Endometrium (tissue), 2 donors: Measurements from ENCODE around the gene MMP14.

Experiments used
- FAIRE-seq: peaks from 2 replicates; lab custom pipeline; 2012; peaks lifted over from hg19 to GRCh38; lab: Jason Lieb, UNC
- donor health status: control.
- donor health status: control.

Gene MMP14

GRCh38 chr14:22884738-22885523, 48.5 kb downstream of the MMP14 start:
- no peak for FAIRE-seq

- FAIRE-seq: no peak
These were observed 49.6 kb downstream of the MMP14 start for GRCh38 chr14:22885975-22886374.

DNA sequence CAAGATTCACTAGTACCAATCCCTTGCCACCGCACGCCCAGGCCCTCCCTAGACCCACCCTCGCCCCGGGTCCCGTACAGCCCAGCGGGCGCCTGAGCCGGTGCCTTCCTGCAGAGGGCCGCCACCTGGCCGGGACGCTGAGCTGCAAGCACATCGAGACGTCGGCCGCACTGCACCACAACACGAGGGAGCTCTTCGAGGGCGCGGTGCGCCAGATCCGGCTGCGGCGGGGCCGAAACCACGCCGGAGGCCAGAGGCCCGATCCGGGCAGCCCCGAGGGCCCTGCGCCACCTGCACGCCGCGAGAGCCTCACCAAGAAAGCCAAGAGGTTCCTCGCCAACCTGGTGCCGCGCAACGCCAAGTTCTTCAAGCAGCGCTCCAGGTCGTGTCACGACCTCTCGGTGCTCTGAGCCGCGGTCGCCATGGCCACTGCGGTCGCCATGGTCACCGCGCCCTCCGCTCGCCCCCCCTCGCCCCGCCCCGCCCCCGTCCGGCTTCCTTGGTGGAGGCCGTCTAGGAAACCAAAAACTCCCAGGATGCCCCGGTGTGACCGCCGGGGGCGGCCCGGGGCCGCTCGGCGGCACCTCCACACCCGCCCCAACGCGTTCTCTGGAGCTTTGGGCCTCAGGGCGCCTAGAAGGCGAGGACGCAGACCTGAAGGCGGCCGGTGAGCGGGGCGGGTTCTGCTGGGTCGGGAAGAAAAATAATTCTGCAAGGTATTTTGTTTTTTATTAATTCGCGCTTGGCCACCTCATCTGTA, 50.3 kb downstream of the MMP14 start:
- no peak for FAIRE-seq

DNA sequence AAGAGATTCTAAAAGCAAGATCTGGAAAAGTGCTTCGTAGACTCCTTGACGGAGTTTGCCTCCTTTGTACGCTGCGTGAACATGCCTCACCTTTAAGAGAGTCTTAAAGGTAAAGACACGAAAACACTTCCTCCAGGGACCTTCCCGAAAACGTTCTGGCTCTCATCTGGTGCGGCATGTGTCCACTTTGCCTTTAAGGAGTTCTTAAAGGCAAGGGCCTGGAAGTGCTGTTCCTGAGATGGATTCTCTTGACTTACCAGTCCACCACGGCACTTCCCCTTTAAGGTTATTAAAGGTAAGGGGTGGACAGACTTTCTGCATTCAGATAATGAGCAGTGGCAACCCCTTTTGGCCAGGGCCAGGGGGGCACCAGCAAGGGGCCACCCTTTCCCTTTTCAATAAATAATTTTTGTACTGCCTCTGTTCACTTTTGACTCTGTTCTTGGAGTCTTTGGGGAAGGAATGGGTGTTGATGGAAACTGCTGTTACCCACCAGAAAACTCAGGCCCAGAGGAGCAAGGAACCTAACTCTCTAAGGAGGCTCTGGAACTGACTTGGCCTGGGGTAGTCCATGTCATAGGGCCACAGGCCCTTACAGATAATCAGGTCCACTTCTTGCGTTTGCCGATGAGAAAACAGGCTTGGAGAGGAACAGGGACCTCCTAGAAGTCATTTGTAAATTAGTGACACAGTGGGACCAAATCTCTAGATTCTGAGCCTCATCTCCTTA, 51.0 kb downstream of the MMP14 start:
- FAIRE-seq: no peak

DNA sequence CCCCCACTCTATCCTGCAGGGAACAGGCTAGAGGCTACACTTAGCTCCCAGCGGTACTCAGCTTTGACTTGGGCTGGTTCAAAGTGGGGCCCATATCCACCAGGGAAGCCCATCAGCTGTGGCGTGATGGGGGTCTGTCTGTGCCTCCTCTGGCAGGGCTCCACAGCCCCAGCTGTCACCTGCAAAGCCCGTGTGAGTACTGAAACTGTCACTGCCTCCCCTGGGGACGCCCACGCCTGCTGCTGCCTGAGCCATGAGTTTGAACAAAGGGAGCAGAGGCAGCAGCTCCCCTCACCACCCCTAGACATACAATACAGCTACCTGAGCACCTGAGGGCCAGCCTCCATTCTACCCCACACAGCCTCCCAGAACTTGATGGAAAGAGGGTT, 51.6 kb downstream of the MMP14 start:
- FAIRE-seq: no peak

DNA sequence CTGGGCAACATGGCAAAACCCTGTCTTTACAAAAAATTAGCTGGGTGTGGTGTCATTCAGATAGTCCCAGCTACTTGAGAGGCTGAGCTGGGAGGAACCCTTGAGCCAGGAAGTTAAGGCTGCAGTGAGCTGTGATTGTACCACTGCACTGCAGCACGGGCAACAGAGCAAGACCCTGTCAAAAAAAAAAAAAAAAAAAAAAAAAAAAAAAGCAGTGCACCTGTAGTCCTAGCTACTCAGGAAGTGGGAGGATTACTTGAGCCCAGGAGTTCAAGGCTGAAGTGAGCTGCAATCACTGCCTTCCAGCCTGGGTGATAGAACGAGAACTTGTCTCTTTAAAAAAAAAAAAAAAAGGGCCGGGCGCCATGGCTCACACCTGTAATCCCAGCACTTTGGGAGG, 52.3 kb downstream of the MMP14 start:
- no peak for FAIRE-seq

DNA sequence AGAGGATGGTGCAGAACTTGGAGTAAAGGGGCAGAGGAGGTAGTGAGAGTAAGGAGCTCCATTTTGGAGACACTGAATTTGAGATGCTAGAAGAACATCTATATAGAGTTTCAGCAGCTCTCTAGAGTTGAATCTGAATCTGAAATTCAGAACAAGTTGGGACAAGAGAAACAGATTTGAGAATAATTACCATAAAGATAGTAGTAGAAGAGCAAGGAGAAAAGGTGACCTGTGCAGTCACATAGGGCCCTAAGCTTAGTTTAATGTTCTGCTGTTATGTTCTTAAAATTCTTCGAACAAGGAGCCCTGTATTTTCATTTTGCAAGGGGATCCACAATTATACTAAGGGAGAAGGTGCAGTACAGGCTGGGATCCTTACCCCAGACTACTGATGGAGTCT, 54.0 kb downstream of the MMP14 start:
- no peak for FAIRE-seq

GRCh38 chr14:22892488-22892887, 56.1 kb downstream of the MMP14 start:
- FAIRE-seq: no peak

DNA sequence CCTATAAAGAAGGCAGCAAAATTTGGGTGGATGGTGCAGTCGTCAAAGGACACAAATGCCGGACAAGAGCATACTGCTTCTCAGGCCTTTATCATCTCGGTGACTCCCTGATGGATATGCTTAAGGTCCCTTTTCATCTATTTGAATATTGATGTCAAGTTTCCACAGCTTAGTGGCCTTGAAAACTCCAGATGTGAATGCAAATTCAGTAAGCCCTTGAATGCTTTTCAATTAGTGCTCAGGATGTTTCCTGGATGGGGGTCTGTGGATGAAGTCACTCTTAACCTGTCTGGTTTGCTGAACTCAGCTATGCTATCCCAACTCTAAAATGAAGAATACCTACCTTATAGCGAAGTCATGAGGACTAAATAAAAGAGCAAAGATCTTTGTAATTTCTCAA, 57.3 kb downstream of the MMP14 start:
- no peak for FAIRE-seq

DNA sequence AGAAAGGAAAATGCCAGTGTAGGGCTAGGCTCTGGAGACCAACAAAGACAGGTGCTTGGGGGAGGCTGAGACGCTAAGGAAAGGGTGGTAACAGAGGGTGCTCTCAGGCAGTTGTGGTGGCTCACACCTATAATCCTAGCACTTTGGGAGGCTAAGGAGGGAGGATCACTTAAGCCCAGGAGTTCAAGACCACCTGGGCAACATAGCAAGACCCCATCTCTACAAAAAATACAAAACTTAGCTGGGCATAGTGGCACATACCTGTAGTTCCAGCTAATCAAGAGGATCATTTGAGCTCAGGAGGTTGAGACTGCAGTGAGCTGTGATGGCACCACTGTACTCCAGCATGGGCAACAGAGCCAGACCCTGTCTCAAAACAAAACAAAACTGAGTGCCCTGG, 59.0 kb downstream of the MMP14 start:
- no peak for FAIRE-seq

DNA sequence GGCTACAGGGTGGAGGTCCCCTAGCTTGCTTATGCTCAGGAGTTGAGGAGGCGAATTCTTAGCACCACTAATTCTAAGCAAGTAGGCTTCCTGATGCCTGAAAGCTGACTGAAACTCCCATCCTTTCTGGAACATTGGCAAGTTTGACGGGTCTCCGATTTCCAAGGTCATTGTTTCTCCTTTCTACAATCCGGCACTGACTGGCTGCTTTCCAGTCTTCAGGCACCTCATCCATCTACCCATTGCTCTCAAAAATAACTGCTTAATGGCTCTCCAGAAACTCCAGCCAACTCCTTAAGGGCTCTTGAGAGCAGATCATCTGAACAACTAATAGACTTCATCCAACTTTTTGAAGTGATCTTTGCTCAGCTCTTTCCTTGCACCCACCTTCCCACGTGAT, 60.0 kb downstream of the MMP14 start:
- FAIRE-seq: no peak

- FAIRE-seq: no peak
These were observed 60.4 kb downstream of the MMP14 start for GRCh38 chr14:22896760-22897159.

- FAIRE-seq: no peak
These were observed 61.0 kb downstream of the MMP14 start for GRCh38 chr14:22897357-22897756.
